SU-DHL-6 (cell line): ENCODE results near the gene ERV3-1.

Experiments used
- EZH2phosphoT487 ChIP-seq: fragments of 200-600 bp; sonication (generic), shearing (Covaris generic); conservative IDR thresholded peaks from 2 replicates; pipeline ENCODE4 v1.6.1; 2018; ENCODE audit warnings: mild to moderate bottlenecking, antibody characterized with exemption, low read length, moderate library complexity, mixed read lengths
- TF ChIP-seq, protein P1 (sequence below): fragments of 200-600 bp; sonication (generic); IDR thresholded peaks from one replicate; pipeline ENCODE4 v1.5.1; 2017; ENCODE audit warnings: antibody characterized with exemption, mild to moderate bottlenecking, low read length, moderate library complexity; ENCODE audit not compliant: insufficient read depth, poor library complexity, severe bottlenecking

DNA sequence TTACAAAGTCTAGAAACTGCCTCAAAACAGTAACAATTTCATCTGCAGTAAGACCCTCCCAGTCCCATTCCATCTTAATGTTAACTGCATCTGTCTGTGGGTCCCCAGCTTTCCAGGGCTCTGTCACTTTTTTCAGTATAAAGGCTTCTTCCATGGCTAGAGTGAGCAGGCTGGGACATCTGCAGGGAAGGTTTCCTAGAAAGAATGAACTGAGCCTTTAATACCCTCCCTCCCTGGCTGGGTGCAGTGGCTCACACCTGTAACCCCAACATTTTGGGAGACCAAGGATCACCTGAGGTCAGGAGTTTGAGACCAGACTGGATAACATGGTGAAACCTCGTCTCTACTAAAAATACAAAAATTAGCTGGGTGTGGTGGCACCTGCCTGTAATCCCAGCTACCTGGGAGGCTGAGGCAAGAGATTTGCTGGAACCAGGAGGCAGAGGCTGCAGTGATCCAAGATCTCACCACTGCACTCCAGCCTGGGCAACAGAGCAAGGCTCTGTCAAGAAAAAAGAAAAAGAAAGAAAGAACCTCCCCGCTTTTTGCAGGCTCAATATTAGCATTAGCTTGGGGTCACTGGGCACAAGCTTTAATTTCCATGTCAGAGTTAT, 3.4 kb downstream of the ERV3-1 start:
- TF ChIP-seq EZH2phosphoT487: no peak
- TF ChIP-seq, protein P1, sequence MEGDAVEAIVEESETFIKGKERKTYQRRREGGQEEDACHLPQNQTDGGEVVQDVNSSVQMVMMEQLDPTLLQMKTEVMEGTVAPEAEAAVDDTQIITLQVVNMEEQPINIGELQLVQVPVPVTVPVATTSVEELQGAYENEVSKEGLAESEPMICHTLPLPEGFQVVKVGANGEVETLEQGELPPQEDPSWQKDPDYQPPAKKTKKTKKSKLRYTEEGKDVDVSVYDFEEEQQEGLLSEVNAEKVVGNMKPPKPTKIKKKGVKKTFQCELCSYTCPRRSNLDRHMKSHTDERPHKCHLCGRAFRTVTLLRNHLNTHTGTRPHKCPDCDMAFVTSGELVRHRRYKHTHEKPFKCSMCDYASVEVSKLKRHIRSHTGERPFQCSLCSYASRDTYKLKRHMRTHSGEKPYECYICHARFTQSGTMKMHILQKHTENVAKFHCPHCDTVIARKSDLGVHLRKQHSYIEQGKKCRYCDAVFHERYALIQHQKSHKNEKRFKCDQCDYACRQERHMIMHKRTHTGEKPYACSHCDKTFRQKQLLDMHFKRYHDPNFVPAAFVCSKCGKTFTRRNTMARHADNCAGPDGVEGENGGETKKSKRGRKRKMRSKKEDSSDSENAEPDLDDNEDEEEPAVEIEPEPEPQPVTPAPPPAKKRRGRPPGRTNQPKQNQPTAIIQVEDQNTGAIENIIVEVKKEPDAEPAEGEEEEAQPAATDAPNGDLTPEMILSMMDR: no peak
